Nucleus accumbens (tissue), 56 donors: ENCODE data around the gene SCP2.

Experiments used
- DNase-seq, 56 donors: peaks; one replicate each; lab custom pipeline; 2025; lab: John Stamatoyannopoulos, UW

SCP2 gene

DNA sequence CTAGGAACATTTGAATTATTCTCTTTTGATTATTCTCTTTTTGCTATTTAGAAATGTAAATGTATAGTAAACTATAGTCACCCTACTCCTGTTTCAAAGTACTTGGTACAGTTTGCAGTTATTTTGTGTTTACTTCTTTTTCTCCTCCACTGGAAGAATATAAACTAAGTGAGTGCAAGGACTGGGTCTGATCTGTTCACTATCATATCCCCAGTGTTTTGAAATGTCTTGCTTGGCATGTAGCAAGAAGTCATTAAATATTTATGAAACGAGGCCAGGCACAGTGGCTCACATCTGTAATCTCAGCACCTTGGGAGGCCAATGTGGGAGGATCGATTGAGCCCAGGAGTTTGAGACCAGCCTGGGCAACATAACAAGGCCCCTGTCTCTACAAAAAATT is 99.2 kb downstream of the SCP2 start:
- DNase-seq = no peak

DNA sequence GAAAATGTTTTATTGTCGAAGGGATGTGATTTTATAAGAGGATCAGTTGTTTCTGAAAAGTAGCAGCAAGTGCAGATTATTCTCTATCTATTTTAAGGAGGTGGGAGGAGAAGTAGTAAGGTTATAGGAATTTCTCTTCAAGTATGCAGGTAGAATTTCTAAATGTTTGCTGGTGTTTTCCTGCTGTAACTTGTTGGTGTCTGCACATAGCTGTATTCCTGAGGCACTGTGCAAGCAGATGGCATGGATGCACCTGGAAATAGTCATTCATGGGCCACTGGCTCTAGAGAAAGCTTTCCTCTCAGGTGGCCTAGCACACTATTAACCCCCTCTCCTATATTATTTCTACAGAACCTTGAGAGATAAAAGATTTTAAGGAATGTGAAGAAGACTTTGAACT is 104.7 kb downstream of the SCP2 start:
- DNase-seq = no peak

DNA sequence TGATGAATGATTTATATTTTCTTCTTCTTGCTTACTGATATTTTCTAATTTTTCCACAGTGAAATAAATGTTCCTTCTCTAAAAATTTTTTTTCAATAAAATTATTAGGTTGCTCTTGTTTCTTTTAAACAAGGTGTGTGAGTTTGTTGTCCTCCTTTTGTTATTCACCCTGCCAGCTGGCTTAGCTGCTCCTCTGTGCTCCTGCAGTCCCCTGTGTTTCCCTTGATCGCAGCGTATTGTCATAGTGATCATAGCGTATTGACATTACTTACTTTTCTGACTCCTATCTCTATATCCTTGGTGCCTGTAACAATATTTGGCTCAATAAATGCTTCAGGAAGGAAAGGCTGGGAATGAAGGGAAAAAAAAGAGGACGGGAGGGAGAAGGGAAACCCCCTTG is 110.1 kb downstream of the SCP2 start:
- no peak for DNase-seq

DNA sequence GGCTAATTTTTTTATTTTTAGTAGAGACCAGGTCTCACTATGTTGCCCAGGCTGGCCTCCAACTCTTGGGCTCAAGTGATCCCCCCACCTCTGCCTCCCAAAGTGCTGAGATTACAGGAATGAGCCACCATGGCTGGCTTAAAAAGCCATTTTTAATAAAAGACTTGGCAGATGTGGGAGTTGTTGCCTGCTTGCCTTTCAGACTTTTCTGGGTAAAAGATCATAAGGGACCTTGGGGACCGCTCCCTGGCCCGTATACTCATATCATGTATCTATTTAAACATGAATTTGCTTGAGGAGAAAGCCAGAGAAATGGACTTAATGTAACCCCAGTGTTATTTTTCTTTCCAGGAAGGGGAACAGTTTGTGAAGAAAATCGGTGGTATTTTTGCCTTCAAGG is 111.5 kb downstream of the SCP2 start:
- no peak for DNase-seq

DNA sequence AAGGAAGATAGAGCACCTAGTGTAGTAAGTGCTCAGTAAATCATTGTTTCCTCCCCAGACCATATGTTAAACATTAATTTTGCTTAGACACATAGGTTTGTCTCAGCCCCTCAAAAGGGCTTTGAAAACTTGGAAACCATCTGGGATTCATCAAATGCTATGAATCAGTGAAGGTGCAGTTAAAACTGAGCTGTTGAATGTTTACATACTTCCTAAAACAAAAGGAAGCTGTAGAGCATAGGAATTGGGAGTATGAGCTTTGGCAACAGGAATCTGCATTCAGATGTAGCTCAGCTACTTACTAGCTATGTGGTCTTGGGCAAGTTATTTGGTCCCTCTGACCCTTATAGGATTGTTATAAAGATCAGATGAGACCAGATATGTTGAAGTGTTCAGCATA is 116.2 kb downstream of the SCP2 start:
- DNase-seq = no peak

DNA sequence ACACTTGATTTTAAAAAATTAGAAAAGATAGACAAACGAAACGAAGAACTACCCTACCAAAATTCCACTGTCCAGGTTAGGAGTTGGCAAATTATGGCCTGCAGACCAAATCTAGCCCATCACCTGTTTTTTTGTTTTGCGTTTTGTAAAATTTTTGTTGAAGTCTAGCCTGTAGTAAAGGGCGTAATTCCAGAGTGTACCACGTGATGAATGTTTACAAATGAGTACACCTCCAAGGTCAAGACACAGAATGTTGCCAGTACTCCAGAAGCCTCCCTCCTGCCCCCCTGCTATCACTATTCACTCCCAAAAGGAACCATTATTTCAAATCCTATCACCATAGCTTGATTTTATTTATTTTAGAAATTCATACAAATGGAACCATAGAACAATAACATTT is 117.8 kb downstream of the SCP2 start:
- no peak for DNase-seq

DNA sequence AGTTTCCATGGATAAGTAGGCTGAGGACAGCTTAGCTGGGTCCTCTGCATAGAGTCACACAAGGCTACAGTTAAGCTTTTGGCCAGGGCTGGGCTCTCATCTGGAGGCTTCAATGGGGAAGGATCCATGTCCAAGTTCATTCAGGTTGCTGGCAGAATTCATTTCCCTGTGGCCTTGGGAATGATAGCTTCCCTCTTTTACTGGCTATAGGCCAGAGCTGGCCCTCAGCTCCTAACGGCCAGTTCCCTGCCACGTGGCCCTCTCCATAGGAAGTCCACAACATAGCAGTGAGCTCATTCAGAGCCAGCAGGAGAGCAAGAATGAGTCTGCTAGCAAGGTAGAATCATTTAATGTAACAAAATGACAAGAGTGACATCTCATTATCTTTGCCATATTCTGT is 119.9 kb downstream of the SCP2 start:
- no peak for DNase-seq

DNA sequence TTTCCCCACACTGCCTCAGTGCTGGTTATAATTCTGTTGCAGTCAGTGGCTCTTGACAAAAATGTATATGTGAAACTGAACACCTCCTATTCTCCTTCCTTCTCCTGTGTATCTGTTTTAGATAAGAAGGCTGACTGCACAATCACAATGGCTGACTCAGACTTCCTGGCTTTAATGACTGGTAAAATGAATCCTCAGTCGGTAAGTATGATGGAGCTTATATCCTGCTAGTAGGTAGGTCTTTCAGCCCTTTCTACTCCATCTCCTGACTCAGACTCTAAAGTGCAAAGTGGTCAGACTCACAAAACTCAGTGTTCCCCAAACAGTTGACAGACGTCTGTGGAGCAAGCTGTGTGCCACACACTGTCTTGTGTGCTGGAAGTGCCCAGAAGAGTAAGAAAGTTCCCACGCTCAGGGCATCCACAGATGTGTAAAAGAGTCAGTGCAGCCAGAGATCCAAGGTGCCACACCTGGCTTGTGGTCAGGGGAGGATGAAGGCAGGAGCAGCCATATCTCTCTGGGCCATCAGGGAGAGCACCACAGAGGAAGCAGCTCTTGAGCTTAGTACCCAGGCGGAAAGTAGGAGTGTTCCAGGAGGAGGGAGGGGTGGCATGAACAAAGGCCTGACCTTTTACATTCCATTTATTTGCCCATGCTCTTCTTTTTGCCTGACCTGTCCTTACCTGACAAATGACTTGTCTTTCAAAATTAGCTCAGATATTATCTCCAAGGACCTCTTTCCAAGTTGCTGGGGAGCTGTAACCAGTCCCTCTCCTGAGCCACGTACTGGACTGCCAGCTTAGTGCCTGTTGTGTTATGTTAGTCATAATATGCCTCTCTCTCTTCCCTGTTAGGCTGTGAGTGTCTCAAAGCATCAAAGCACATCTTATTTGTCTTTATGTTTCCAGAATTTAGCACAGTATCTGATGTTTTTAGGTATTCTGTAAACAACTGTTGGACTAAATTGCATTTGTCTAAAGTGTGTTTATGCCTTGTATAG is 121.0 kb downstream of the SCP2 start:
- DNase-seq = no peak

DNA sequence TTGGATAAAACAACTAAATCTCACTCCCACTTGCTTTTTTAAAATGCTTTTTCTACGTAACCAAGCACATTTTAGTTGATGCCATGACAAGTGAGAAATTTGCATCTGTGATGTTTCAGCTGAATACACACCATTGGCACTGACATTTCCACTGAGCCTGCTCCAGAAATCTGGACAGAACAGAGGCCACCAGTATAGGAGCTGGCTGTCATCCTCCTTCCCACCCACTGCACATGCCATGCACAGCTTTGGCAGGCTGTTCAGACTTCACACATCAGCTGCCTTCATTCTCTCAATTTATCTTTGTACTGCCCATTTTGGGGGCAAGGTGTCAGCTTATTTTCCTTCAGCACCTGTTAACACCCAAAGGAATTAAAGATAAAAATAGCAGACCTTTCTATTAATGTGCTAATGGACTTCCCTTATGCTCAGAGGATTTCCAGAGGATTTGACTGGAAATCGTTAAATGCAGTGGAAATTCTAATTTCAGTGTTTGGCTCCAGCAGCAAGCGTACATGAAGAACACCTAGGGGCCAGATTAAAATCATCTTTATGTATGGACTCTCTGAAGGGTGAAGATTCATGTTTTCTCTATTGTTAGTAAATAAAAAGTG is 122.0 kb downstream of the SCP2 start:
- DNase-seq = peak in 20 of 56 donors; percentile 8 to 43 (median 22)

DNA sequence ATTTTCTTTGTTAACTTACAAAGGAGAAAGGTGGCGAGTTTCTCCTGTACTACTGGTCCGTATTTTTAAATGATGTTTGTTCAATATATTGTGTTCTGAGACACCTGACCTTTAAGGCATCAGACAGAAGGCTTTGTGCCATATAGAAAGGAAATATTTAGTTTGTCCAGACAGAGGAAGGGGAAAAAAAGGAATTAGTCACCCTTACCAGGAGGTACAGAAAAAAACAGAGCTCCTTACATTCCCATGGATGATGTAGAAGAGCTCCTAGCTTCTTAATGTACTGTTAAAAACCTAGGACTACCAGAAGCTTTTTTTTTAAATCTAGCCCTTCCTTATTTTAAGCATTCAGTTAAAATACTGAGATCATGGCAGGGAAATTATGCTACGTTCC is 122.5 kb downstream of the SCP2 start:
- no peak for DNase-seq

DNA sequence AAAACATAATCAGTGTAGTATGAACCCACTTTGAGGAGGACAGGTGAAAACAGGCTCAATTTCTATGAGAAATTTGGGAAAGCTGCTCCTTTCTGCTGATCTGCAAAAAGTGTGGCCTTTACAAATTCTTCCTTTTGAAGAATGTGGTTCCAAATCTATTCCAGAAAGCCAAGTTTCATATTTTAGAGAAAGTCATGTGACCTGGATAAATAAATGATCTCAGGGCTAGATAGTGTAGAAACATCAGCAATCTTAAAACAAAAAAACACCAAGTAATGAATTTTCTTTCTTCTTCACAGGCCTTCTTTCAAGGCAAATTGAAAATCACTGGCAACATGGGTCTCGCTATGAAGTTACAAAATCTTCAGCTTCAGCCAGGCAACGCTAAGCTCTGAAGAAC is 123.2 kb downstream of the SCP2 start:
- DNase-seq = no peak

DNA sequence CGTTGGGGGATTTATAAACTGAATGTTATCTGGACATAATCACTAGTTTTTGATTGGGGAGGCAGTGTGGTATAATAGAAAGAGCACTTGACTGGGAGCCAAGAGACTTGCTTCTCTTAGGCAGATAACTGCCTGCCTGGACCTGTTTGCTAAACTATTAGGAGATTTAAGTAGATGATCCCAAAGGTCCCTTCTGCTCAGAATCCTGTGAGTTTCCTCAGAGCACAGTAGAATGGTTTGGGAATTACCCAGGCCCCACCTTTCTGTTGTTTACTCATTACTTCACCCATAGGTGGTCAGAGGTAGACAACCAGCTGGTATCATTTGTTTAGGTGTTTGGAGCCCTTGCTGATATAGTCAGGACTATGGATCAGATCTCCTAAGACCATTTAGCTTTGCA is 124.6 kb downstream of the SCP2 start:
- no peak for DNase-seq

DNA sequence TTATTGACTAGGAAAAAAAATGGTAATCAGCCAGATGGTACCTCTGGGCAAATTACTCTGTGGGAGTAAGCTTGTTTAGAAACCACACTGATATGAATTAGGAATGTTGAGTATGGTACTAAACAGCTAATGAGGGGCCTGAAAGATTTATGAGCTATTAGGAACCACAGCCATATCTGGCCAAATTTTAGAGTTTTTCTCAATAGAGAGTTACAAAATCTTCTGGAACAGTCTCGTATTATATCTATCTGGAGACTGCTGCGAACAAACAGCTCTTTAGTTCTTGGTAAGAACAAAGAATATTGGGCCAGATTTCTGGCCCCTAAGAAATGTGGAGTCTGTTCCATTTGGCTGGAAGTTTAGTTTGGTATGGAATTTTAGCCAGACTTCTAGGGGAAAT is 130.1 kb downstream of the SCP2 start:
- no peak for DNase-seq

DNA sequence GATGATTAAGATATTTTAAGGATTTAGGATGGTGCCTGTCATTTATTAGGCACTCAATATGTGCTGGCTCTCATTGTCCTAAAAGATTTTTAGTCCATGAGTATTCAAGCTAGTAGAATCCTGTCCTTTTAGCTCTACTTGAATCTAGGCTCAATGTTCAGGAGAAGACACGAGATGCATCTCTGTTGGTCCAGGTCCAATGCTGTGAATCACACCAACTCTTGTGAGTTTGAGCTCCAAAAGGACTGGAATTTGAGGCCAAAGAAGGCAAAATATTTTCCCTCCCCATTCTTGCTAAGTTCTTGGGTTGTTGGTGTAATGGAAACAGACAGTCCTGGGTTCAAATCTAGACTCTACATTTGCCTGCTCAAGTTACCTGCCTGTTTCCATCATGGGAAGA is 133.5 kb downstream of the SCP2 start:
- DNase-seq = no peak

DNA sequence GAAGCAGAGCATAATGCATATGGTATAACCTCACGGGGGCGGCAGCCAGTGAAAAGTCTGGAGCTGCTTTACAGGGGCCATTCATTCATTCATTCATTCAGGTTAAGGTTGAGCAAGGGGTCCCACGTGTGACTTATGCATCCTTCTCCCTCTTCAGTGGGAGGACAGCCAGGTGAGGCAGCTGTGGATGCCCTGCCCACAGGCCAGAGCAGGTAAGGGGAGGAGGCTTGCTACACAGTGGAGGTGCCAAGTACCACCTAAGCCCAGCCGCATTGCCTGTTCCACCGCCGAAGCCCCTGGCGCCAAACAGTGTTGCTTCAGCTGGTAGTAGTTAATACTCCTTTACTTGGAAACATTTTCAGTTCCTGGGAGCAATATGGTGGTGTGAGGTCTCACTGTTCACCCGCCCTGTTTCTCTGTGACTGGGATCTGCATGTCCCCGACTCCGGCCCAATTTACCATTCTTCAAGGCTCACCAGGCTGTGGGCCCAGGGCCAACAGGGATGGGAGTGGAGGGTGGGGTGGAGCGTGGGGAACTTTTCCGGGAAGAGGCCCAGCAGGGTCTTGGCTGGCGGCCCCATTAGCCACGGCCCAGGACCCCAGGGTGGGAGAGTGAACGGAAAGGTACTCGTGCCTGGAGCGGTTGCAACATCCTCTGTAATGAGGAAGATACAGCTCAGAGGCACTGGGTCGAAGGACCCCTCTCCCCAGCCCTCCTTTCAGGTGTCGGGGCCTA is 134.2 kb downstream of the SCP2 start:
- DNase-seq = peak in 2 of 56 donors; percentile 17 to 21

DNA sequence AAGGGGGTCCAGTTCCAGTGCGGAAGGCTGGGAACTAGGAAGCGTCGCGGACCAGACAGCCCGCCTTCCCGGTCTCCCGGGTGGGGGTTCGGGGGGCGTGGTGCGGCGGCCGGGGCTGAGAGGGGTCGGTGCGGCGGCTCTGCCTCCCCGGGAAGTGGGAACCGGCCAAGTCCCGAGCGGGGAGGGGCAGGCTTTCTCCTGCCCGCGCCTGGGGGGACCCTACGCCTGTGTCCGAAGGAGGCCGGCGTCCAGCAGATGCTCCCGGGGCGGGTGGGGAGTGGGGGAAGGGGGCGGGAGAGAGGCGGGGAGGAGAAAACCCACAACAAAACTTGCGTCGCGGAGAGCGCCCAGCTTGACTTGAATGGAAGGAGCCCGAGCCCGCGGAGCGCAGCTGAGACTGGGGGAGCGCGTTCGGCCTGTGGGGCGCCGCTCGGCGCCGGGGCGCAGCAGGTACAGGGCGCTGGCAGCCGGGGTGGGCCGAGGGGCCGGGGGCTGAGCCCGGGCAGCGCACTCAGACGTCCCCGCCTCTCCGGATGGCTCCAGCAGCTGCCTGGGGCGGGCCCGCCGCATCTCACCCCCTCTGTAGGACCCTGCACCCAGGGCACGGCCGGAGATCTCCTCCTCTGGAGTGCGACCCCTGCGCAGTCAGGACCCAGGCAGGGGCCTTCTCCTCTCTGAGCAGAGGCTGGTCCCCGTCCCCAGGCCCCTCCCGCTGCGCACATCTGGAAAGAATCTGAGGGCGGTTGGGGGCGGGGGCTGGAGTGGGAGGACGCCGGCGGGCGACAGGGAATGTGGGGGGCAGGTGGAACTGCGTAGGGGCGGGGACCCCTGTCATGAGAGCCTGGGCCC is 135.0 kb downstream of the SCP2 start, which contains the start of gene PODN:
Gene PODN, plus strand, starts transcription at position 355 of the 849 bp plus-strand sequence. CDS start 7,643 bp downstream, outside the sequence.
- peak in 2 of 56 donors; percentile 25 to 46 for DNase-seq

DNA sequence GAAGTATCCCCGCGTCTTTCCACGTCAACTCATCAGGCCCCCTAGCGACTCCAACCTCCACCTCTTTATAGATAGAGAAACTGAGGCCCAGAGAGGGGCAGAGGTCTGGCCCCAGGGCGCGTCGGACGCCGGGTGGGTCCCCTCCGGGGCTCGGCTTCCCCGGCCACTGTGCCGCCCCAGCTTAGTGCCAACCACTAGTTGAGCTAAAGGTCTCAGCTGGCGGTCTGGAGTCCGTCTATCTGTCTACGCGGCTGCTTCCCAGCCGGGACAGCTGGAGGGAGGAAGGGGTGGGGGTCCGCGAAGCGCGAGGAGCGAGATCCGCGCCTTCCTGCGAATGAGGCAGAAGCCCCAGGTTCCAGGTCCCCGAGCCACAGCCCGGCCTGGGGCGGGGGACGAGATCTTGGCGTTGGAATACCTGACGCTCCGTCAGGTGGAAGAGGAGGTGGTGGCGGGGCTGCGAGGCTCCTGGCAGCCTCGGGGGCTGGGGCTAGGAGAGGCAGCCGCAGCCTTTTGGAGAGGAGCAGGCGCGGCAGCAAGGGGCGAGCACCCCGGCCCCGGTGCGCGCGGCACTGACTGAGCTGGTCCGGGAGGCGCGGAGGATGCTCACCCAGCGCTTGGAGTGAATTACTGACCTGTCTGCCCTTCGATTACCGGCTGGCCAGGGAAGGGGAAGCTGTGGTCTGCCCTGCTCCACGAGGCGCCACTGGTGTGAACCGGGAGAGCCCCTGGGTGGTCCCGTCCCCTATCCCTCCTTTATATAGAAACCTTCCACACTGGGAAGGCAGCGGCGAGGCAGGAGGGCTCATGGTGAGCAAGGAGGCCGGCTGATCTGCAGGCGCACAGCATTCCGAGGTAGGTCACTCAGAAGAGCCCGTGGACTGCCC is 135.9 kb downstream of the SCP2 start:
- DNase-seq = no peak

DNA sequence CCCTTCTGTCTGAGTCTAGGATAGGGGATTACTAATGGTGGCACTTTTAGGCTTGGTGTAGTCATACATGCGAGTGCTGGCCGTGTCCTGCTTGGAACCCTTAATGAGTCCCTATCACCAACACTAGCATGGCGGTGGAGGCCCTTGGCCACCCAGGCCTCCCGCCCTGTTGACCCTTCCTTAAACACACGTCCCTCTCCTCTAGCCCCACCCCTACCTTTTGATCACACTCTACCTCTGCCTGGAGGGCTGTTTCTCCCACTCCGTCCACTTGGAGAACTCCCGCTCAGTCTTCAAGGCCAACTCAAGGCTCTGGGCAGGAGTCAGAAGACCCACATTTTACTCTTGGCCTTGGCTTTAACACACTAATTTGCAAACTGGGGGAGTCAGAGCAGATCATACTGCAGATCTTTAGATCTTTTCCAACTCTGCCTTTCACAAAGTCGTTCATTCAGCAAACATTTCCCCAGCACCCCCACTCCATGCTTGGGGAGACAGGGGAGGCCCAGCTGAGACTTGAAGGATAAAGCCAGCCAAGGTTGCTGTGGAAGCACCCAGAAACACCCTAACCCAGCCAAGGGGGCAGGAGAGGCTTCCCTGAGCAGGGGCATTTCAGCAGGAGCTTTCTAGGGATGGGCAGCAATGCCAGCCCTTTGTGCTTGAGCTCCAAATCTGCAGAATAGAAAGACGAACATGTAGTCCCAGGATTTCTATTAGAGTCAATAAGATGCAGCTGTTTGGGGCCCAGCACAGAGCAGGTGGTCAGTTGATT is 136.9 kb downstream of the SCP2 start:
- DNase-seq = no peak
